Effector CD8-positive, alpha-beta T cell (primary cell): Measurements from ENCODE around the gene NSD1.
"Not testable (repeated sequence)": the region's sequence is repeated elsewhere in the genome, so short reads cannot be mapped to it uniquely, and the experiment has no call there.

Source experiments
- DNase-seq: peaks from one replicate; lab custom pipeline; 2025; lab: John Stamatoyannopoulos, UW

The NSD1 gene

GRCh38 chr5:177130211-177131018 is 3.2 kb upstream of the NSD1 start:
- DNase-seq: no peak

DNA sequence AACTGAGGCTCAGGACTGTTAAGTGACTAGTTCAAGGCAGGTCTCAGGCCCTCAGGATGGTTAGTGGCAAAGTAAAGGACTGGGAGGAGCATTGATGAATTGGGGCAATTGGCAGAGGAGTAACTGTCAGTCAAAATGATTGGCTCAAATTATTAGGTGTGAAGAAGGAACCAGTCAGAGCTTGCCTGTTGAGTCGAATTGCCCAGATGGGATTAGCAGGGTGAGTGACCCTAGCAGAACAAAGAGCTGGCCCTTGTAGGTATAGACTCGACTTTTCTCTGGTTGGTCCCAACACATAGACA is 2.6 kb upstream of the NSD1 start:
- DNase-seq: no peak

DNA sequence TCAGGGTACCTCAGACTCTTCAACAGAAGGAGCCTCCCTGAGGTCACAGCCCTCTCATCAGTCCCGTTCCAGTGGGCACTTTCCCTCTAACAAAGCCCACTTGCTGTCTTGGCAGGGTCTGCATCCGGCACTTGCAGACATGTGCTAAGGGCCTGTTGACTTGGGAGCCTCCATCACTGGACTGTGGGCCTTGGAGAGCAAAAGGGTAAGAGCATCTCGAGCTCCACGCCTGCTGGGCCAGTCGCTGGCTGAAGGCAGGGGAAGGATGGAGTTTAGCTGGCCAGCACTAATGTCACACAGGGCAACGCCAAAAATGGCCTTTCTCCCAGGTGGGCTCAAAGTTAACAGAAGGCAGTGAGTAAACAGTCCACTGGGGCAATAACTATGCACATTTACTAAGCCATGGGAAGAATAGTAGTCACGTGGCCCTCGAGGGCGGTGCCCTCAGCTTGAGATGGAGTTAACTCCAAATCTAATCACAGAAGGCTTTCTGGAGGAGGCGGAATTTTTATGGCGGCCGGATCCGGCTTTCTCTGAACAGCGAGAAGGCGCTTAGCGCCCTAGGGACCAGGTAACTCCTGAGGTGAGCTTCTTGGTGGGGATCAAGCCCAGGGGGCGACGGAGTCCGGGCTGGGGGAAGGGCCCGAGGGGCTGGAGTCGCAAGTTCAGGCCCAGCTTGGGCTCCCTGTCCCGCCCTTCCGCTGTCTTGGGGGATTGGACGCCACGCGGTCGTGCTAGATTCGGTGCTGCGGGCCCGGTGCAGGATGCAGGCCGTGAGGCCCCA is 2.0 kb upstream of the NSD1 start:
- no peak for DNase-seq

DNA sequence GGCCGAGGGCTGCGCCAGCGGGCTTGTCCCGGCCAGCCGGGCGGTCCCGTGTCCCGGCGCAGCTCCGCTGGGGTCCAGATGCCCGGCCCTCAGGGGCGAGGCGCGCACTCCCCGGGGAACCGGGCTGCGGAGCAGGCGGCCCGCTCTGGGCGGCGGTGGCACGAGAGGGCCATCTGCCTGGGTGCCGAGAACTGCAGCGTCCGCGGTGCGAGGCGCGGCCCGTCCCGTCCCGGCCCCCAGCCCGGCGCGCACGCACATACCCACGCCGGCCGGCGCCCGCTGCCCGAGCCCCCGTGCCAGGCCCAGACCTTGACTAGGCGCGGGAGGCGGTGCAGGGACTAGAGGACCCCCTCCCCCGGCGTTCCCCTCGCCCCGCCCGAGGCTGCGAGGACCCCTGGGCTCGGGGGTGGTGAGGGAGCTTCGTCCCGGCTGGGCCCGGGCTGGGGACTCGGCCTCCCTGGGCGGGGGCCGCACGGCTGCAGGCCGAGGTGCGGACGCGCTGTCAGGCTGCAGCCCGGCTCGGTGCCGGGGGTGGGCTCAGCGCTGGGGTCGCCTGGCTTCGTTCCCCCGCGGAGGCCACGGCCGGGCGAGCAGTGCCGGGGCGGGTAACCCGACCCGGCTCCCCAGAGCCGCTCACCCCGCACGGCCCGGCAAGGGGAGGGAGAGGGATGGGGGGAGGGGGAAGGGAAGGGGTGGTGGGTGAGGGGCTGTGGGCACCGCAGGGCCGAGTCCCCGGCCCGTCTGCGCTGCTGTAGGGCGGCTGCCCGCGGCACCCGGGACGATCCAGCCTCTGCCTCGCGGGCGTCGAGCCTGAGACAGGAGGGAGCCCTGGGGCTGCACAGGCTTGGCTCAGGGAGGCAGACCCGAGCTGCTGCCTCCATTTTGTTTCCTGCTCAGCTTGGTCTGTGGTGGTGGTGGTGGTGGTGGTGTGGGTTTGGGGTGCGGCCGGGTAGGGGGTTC is 1.2 kb upstream of the NSD1 start:
- peak; percentile 40 for DNase-seq

GRCh38 chr5:177133853-177134696 is 502 bp downstream of the NSD1 start:
- no peak for DNase-seq

- no peak for DNase-seq
Observed at GRCh38 chr5:177134697-177135225, 1.2 kb downstream of the NSD1 start.

DNA sequence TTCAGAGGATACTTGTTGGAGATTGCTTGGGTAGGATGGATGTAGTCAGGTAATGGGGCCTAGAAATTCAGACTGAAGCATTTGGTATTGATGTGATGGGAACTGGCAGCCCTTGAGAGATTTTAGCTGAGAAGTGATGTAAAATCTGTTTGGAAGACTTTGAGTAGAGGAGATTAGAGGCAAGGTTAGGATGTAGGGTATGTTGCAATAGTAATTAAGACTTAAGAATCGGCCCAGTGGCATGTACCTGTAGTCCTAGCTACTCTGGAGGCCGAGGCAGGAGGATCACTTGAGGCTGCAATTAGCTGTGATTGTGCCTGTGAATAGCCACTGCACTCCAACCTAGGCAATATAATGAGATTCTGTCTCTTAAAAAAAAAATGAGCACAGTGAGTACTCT is 6.7 kb downstream of the NSD1 start:
- DNase-seq: no peak

GRCh38 chr5:177141496-177141895 is 7.9 kb downstream of the NSD1 start:
- DNase-seq: no peak

GRCh38 chr5:177142098-177142611 is 8.6 kb downstream of the NSD1 start:
- no peak for DNase-seq

DNA sequence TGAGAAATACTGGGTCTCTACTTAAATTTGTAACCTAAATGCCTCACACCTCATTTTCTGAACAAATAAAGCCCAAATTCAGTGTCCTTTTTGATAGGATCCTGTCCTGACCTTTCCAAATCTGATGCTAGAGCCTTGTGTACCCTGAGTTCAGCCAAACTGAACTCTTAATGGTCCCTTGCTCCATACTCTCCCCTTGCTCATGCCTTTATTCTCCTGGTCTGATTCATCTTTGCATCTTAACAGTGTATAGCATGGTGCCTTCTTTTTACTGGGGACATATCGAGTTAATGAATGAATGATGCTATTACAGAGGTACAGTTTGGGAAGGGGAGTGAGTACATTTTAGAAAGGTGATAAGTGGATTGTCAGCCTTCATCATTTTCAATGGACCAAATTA is 9.2 kb downstream of the NSD1 start:
- DNase-seq: no peak

DNA sequence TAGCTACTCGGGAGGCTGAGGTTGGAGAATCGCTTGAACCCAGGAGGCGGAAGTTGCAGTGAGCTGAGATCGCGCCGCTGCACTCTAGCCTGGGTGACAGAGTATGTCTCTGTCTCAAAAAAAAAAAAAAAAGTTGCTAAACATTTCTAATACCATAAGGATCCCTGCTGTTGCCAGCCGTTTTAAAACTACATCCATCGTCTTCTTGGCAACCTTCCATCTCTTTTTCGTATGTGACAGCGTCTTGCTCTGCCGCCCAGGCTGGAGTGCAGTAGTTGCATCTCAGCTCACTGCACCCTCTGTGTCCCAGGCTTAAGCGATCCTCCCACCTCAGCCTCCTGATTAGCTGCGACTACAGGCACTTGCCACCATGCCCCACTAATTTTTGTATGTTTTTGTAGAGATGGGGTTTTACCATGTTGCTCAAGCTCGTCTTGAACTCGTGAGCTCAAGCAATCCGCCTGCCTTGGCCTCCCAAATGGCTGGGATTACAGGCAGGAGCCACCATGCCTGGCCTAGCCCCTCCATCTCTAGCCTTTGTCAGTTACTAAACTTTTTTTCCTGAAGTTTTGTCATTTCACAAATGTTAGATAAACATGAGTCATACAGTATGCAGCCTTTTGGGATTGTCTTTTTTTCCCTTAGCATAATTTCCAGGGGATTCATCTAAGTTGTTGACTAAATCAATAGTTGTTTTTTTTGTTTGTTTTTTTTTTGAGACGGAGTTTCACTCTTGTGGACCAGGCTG is 13.5 kb downstream of the NSD1 start:
- no peak for DNase-seq

DNA sequence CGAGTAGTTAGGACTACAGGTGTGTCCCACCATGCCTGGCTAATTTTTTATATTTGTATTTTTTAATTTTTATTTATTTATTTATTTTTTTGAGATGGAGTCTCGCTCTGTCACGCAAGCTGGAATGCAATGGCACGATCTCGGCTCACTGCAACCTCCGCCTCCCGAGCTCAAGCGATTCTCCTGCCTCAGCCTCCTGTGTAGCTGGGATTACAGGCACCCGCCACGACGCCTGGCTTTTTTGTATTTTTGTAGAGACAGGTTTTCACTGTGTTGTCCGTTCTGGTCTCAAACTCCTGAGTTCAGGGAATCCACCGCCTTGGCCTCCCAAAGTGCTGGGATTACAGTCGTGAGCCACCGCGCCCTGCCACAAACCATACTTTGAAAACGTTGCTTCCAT is 16.5 kb downstream of the NSD1 start:
- not testable (repeated sequence) for DNase-seq

DNA sequence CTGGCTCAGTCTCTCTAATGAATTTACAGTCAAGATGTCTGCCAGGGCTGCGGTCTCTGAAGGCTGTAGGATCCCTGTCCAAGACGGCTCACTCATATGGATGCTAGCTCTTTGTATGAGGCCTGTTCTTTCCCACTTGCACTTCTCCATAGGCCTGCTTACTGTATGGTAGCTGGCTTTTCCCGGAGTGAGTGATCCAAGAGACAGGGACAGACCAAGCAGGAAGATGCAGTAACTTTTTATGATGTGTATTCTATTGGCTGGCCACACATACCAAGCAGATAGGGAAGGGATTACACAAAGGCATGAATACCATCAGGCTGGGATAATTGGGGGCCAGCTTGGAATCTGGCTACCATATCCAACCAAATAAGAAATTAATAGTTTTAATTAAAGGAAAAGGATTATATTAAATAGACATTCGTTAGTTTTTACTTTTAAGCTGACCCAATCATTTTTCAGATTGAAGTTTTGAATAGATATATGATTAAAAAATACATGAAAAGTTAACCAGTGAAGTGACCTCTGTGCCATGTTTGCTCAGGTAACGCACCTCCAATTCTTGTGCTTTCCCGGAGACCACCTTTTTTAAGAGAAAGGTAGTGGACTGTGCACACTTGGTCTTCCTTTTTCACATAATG is 20.6 kb downstream of the NSD1 start:
- no peak for DNase-seq

DNA sequence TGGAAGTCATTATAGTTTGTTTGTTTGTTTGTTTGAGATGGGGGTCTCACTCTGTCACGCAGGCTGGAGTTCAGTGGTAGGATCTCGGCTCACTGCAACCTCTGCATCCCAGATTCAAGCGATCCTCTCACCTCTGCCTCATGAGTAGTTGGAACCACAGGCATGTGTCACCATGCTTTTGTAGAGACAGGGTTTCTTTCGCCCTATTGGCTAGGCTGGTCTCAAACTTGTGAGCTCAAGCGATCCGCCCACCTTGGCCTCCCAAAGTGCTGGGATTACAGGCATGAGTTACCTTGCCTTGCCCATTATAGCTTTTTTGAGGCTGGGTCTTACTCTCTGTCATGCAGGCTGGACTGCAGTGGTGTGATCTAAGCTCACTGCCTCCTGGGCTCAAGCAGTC is 28.8 kb downstream of the NSD1 start:
- DNase-seq: no peak

DNA sequence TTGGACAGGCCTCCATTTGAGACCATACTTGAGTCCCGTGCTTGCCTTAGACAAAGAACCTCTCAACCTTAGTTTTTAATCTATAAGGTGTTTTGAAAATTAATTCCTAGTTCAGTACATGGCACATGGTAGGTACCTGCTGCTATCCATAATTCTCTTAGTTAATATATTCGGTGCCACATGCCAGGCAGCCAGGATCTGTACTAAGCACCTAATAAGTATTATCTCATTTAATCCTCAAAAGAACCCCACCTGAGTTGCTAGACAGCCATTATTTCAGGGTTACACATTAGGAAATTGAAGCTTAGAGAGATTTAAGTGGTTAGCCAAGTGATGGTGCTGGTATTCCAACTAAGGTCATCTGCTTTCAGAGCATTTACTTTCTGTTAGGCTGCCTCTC is 29.9 kb downstream of the NSD1 start:
- no peak for DNase-seq

GRCh38 chr5:177169271-177169670 is 35.7 kb downstream of the NSD1 start:
- DNase-seq: no peak

- no peak for DNase-seq
Observed at GRCh38 chr5:177171961-177172360, 38.4 kb downstream of the NSD1 start.

GRCh38 chr5:177175336-177175735 is 41.8 kb downstream of the NSD1 start:
- no peak for DNase-seq

- DNase-seq: no peak
Observed at GRCh38 chr5:177176175-177176711, 42.7 kb downstream of the NSD1 start.
